HT-29 (cell line): ENCODE measurements around the gene CBX3. TPM values are rescaled to one million over a fixed set of nuclear protein-coding genes. Genes with fewer than 3 reads are reported as not detected.
A peak's percentile ranks its signal among the peaks of the same experiment; 100 is the strongest.
"Not testable (repeated sequence)": the region's sequence is repeated elsewhere in the genome, so short reads cannot be mapped to it uniquely, and the experiment has no call there.

Experiments
- DNase-seq: peaks from one replicate; pipeline ENCODE4 v3.0.0-alpha.2; 2015; ENCODE audit warnings: low spot score
- total RNA-seq: library from RNA; depleted of rRNA; stranded (reverse); fragments of >200 nt; shearing (Covaris generic); gene quantifications from 2 replicates; pipeline ENCODE4 v1.2.3, GENCODE V29; 2014

Gene CBX3
- total RNA-seq, 1 experiment from 2014 or later = 163 TPM

GRCh38 chr7:26187380-26188205, 14.0 kb upstream of the CBX3 start:
- DNase-seq = no peak

GRCh38 chr7:26188206-26188956, 13.2 kb upstream of the CBX3 start:
- peak; percentile 71 for DNase-seq

GRCh38 chr7:26188957-26189541, 12.5 kb upstream of the CBX3 start:
- peak; percentile 53 for DNase-seq

GRCh38 chr7:26189697-26190096, 11.8 kb upstream of the CBX3 start:
- no peak for DNase-seq

GRCh38 chr7:26190417-26190869, 11.1 kb upstream of the CBX3 start:
- no peak for DNase-seq

- no peak for DNase-seq
Observed at GRCh38 chr7:26191233-26191973, 10.1 kb upstream of the CBX3 start.

GRCh38 chr7:26191974-26192479, 9.5 kb upstream of the CBX3 start:
- DNase-seq = no peak

GRCh38 chr7:26192485-26193087, 9.0 kb upstream of the CBX3 start:
- DNase-seq = no peak

- no peak for DNase-seq
Observed at GRCh38 chr7:26193432-26194207, 7.9 kb upstream of the CBX3 start.

- DNase-seq = not testable (repeated sequence)
Observed at GRCh38 chr7:26194764-26195163, 6.8 kb upstream of the CBX3 start.

GRCh38 chr7:26195182-26195581, 6.4 kb upstream of the CBX3 start:
- DNase-seq = no peak

- peak; percentile 43 for DNase-seq
Observed at GRCh38 chr7:26195867-26196657, 5.5 kb upstream of the CBX3 start.

- peak; percentile 57 for DNase-seq
Observed at GRCh38 chr7:26197153-26198115, 4.1 kb upstream of the CBX3 start.

GRCh38 chr7:26198133-26198780, 3.3 kb upstream of the CBX3 start:
- peak; percentile 76 for DNase-seq

- peak; percentile 66 for DNase-seq
Observed at GRCh38 chr7:26198781-26199169, 2.8 kb upstream of the CBX3 start.

GRCh38 chr7:26199301-26200037, 2.1 kb upstream of the CBX3 start:
- peak; percentile 59 for DNase-seq

- DNase-seq = peak; percentile 86
Observed at GRCh38 chr7:26200038-26200443, 1.5 kb upstream of the CBX3 start.
